ENCODE measurements around the gene FCGBP.

FCGBP gene

DNA sequence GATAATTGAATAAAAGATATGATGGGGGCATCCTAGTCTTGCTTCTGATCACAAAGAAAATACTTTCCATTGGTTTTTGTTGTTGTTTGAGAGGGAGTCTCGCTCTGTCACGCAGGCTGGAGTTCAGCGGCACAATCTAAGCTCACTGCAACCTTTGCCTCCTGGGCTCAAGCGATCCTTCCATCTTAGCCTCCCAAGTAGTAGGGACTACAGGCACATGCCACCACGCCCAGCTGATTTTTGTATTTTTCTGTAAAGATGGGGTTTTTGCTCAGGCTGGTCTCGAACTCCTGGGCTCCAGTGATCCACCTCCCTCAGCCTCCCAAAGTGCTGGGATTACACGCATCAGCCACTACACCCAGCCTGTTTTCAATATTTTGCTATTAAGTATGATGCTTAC lies 19.5 kb upstream of the FCGBP start:
- no peak for TF ChIP-seq CTCF (IDR thresholded peaks at IDR 0.05; ENCODE audit: extremely low read depth, missing control alignments)
- no peak for DNase-seq (ENCODE audit: low spot score)

DNA sequence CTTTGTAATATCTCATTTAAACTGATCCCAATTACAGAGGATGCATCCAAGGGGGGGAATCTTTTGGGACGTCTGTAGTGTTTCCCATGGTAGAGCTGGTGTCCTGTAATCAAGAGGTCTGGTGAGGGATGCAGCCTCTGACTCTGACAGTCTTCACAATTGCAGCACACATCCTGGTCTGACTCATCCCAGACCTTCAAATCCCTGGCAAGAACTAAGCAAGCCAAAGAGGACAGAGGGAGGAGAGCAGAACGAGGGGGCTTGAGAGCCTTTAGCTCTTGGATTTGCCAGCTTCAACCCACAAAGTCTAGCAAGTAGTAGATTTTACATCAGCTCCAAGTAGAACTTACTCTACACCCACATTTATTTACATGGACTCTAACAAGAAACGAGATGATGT lies 17.3 kb upstream of the FCGBP start:
- DNase-seq (ENCODE audit: low spot score), result no peak
- TF ChIP-seq CTCF (IDR thresholded peaks at IDR 0.05; ENCODE audit: extremely low read depth, missing control alignments), result no peak

DNA sequence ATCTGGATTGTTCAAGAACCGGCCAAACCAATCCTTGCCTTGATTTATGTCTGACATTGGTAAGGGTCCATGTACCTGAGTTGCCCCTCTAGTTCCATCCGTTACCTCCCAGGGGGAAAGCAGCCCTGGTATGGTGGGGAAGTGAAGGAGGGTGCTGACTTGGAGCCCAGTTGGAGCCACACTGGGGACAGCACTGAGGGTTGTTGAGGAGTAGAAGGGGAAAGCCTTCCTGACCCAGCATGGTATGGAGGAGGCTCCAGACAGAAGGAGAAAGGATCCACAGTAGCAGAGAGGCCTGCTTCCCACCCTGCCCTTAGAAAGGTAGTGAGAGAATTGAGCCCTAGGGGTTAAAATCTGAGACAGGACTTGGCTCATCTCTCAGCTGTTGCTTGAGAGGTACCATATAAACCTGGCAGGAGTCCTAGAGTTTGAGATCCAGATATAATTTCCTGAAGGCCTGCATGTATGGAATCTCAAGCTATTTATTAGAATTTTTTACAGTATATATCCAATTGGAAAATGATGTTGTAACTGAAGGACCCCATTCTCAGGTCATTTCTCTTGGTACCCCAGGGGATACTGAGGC lies 16.7 kb upstream of the FCGBP start:
- TF ChIP-seq CTCF (IDR thresholded peaks at IDR 0.05; ENCODE audit: extremely low read depth, missing control alignments), result no peak
- DNase-seq (ENCODE audit: low spot score), result no peak

- DNase-seq (ENCODE audit: low spot score), result no peak
- TF ChIP-seq CTCF (IDR thresholded peaks at IDR 0.05; ENCODE audit: extremely low read depth, missing control alignments), result no peak
Measured at GRCh38 chr19:39949026-39949747, 14.8 kb upstream of the FCGBP start.

DNA sequence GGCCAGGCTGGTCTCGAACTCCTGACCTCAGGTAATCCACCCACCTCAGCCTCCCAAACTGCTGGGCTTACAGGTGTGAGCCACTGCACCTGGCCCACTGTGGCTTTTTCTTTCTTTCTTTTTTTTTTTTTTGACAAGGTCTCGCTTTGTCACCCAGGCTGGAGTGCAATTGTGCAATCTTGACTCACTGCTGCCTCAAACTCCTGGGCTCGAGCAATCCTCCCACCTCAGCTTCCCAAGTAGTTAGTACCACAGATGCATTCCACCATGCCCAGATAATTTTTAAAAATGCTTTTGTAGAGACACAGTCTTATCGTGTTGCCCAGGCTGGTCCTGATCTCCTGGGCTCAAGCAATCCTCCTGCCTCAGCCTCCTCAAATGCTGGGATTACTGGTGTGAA lies 12.1 kb upstream of the FCGBP start:
- no peak for TF ChIP-seq CTCF (IDR thresholded peaks at IDR 0.05; ENCODE audit: extremely low read depth, missing control alignments)
- DNase-seq (ENCODE audit: low spot score), result no peak

DNA sequence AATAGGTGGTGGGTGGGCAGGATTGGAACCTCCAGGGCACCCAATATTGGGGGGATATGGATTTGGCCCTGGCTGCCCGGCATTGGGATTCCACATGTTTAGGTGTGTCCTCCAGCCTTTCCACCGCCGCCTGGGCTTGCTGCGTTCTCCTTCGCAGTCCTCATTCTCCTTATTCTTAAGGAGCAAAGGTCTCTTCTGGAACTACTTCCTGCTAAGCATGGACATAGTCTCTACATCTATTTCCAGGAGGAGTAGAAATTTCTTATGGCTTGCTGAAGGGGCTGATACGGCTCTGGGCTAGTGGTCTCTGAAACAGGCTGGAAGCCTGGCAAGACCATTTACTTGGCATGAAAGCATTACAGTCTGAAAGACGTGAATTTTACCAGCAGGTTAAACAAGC lies 9.2 kb upstream of the FCGBP start:
- DNase-seq (ENCODE audit: low spot score), result no peak

More for the DNA sequence above, 9.2 kb upstream of the FCGBP start:
- no peak for TF ChIP-seq CTCF (IDR thresholded peaks at IDR 0.05; ENCODE audit: extremely low read depth, missing control alignments)
